MM.1S (cell line): Measurements from ENCODE around the gene RNF111.

Experiments
- DNase-seq: peaks from one replicate; pipeline ENCODE4 v3.0.0-alpha.2; 2015
- H2AFZ ChIP-seq: fragments of 300-600 bp; sonication (generic); 2 replicates; pipeline ENCODE4 v1.6.0; 2016; ENCODE audit warnings: antibody characterized with exemption, low read length
- H3F3A ChIP-seq: fragments of 300-600 bp; sonication (generic); 2 replicates; pipeline ENCODE4 v1.6.1; 2016; ENCODE audit warnings: mild to moderate bottlenecking, antibody characterized with exemption, low read length, moderate library complexity, mixed read lengths; ENCODE audit not compliant: insufficient read depth
- H3K27ac ChIP-seq: fragments of 300-600 bp; sonication (generic); 2 replicates; pipeline ENCODE4 v1.5.1; 2016; ENCODE audit warnings: mild to moderate bottlenecking, low read length
- H3K27me3 ChIP-seq: fragments of 300-600 bp; sonication (generic); replicated peaks from 2 replicates; pipeline ENCODE4 v1.6.0; 2016; ENCODE audit warnings: low read length; ENCODE audit not compliant: insufficient read depth
- H3K36me3 ChIP-seq: fragments of 300-600 bp; sonication (generic); replicated peaks from 2 replicates; pipeline ENCODE4 v1.6.1; 2016; ENCODE audit warnings: mild to moderate bottlenecking, low read length, mixed read lengths; ENCODE audit not compliant: insufficient read depth
- H3K4me1 ChIP-seq: fragments of 300-600 bp; sonication (generic); 2 replicates; pipeline ENCODE4 v1.6.1; 2016; ENCODE audit warnings: low read length, mixed read lengths
- H3K4me2 ChIP-seq: fragments of 300-600 bp; sonication (generic); 2 replicates; pipeline ENCODE4 v1.6.0; 2016; ENCODE audit warnings: low read depth, low read length
- H3K4me3 ChIP-seq: fragments of 300-600 bp; sonication (generic); 2 replicates; pipeline ENCODE4 v1.5.1; 2016; ENCODE audit warnings: low read length, mixed read lengths
- H3K79me2 ChIP-seq: fragments of 300-600 bp; sonication (generic); 2 replicates; pipeline ENCODE4 v1.6.1; 2016; ENCODE audit warnings: mixed run types, low read length, mixed read lengths
- H3K9ac ChIP-seq: fragments of 300-600 bp; sonication (generic); 2 replicates; pipeline ENCODE4 v1.6.1; 2016; ENCODE audit warnings: low read length, mixed read lengths
- H3K9me2 ChIP-seq: fragments of 300-600 bp; sonication (generic); replicated peaks from 2 replicates; pipeline ENCODE4 v1.6.1; 2016; ENCODE audit warnings: mild to moderate bottlenecking, low read length, mixed read lengths; ENCODE audit not compliant: insufficient read depth
- H3K9me3 ChIP-seq: fragments of 300-600 bp; sonication (generic); replicated peaks from 2 replicates; pipeline ENCODE4 v1.6.1; 2016; ENCODE audit warnings: mild to moderate bottlenecking, low read length, mixed read lengths; ENCODE audit not compliant: insufficient read depth
- H4K20me1 ChIP-seq: fragments of 300-600 bp; sonication (generic); 2 replicates; pipeline ENCODE4 v1.6.1; 2016; ENCODE audit warnings: mild to moderate bottlenecking, low read length, moderate library complexity, mixed read lengths; ENCODE audit not compliant: insufficient read depth
- EZH2 ChIP-seq: fragments of 300-600 bp; sonication (generic); optimal IDR thresholded peaks from 2 replicates; pipeline ENCODE3; 2017; ENCODE audit warnings: low read depth, mild to moderate bottlenecking, antibody characterized with exemption, low read length, mixed read lengths
- EZH2phosphoT487 ChIP-seq: fragments of 300-600 bp; sonication (generic); IDR thresholded peaks from 2 replicates; pipeline ENCODE4 v1.6.1; 2018; ENCODE audit warnings: antibody characterized with exemption, low read length
- TF ChIP-seq, protein P1 (sequence below): fragments of 300-600 bp; sonication (generic); IDR thresholded peaks from 2 replicates; pipeline ENCODE4 v1.5.1; 2016; ENCODE audit warnings: antibody characterized with exemption, low read length, mixed read lengths

Gene RNF111

GRCh38 chr15:59052915-59053407, 65.5 kb downstream of the RNF111 start:
- TF ChIP-seq EZH2phosphoT487 (no peak), EZH2 (no peak)
- TF ChIP-seq, protein P1, sequence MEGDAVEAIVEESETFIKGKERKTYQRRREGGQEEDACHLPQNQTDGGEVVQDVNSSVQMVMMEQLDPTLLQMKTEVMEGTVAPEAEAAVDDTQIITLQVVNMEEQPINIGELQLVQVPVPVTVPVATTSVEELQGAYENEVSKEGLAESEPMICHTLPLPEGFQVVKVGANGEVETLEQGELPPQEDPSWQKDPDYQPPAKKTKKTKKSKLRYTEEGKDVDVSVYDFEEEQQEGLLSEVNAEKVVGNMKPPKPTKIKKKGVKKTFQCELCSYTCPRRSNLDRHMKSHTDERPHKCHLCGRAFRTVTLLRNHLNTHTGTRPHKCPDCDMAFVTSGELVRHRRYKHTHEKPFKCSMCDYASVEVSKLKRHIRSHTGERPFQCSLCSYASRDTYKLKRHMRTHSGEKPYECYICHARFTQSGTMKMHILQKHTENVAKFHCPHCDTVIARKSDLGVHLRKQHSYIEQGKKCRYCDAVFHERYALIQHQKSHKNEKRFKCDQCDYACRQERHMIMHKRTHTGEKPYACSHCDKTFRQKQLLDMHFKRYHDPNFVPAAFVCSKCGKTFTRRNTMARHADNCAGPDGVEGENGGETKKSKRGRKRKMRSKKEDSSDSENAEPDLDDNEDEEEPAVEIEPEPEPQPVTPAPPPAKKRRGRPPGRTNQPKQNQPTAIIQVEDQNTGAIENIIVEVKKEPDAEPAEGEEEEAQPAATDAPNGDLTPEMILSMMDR: no peak
- peaks cover 14% of the 10 kb centered on the region for H3K79me2 ChIP-seq
- no peak for DNase-seq
- H3K4me2 ChIP-seq: no peak overlapping the region
- H3K36me3 ChIP-seq: no peaks in the 10 kb centered on the region
- no peak overlapping the region for H3K4me3 ChIP-seq
- H3K27me3 ChIP-seq: no peaks in the 10 kb centered on the region
- H2AFZ ChIP-seq: no peak overlapping the region
- H3F3A ChIP-seq: no peaks in the 10 kb centered on the region
- H3K27ac ChIP-seq: no peak overlapping the region
- no peaks in the 10 kb centered on the region for H4K20me1 ChIP-seq
- no peaks in the 10 kb centered on the region for H3K4me1 ChIP-seq
- H3K9me3 ChIP-seq: no peaks in the 10 kb centered on the region
- H3K9me2 ChIP-seq: no peaks in the 10 kb centered on the region
- no peak overlapping the region for H3K9ac ChIP-seq

- H3K36me3 ChIP-seq: no peaks in the 10 kb centered on the region; the same call in 1 of the 2 replicates
These were observed 66.0 kb downstream of the RNF111 start for GRCh38 chr15:59053482-59053881.

DNA sequence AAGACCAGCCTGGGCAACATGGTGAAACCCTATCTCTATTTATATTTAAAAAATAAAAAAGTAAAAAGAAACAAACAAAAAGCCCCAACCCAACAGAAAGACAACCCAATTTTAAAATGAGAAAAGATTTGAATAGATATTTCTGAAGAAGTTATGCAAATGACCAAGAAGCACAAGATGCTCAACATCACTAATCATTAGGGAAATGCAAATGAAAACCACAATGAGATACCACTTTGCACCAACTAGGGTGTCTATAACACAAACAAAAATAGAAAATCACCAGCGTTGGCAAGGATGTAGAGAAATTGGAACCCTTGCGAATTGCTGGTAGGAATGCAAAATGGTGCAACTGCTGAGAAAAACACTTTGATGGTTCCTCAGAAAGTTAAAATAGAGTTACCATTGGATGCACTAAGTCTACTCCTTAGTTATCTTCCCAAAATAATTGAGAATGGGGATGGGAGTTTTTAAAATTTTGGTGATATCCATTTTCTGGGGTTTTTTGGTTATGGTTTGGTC, 71.7 kb downstream of the RNF111 start:
- H4K20me1 ChIP-seq: no peaks in the 10 kb centered on the region
- no peaks in the 10 kb centered on the region for H3K27me3 ChIP-seq
- H3K9me2 ChIP-seq: no peaks in the 10 kb centered on the region
- 0 out of 2 replicates have a peak, but pooled peaks cover 7% of the 10 kb centered on the region for H3K4me1 ChIP-seq
- H3K36me3 ChIP-seq: peaks cover 5% of the 10 kb centered on the region; the same call in 1 of the 2 replicates
- H3K9ac ChIP-seq: no peak overlapping the region
- no peak overlapping the region for H3K4me2 ChIP-seq
- no peak for DNase-seq
- H3K4me3 ChIP-seq: no peak overlapping the region
- H3K9me3 ChIP-seq: no peaks in the 10 kb centered on the region
- no peak overlapping the region for H2AFZ ChIP-seq
- no peak overlapping the region for H3K27ac ChIP-seq
- no peaks in the 10 kb centered on the region for H3K79me2 ChIP-seq
- H3F3A ChIP-seq: no peaks in the 10 kb centered on the region
- TF ChIP-seq EZH2: no peak
- no peak for TF ChIP-seq EZH2phosphoT487
- TF ChIP-seq, protein P1: no peak

More at GRCh38 chr15:59053482-59053881, 66.0 kb downstream of the RNF111 start:
- H3K4me2 ChIP-seq: no peak overlapping the region
- no peak overlapping the region for H3K27ac ChIP-seq
- no peak for DNase-seq
- no peak overlapping the region for H2AFZ ChIP-seq
- no peaks in the 10 kb centered on the region for H3F3A ChIP-seq
- peaks cover 8% of the 10 kb centered on the region for H3K79me2 ChIP-seq
- H3K9ac ChIP-seq: no peak overlapping the region
- H3K9me3 ChIP-seq: no peaks in the 10 kb centered on the region
- no peaks in the 10 kb centered on the region for H3K4me1 ChIP-seq
- H4K20me1 ChIP-seq: no peaks in the 10 kb centered on the region
- H3K9me2 ChIP-seq: no peaks in the 10 kb centered on the region
- H3K27me3 ChIP-seq: no peaks in the 10 kb centered on the region
- no peak overlapping the region for H3K4me3 ChIP-seq
- TF ChIP-seq EZH2phosphoT487: no peak
- TF ChIP-seq, protein P1: no peak
- no peak for TF ChIP-seq EZH2
